GM12873 (cell line): ENCODE results near the gene SLC1A2.

ENCODE experiments used
- CTCF ChIP-seq: IDR thresholded peaks from 2 replicates; pipeline ENCODE4 v1.5.1; 2012; ENCODE audit warnings: low read depth, mild to moderate bottlenecking, moderate library complexity, low read length, control low read depth; ENCODE audit not compliant: insufficient read depth; ENCODE audit errors: missing control alignments

SLC1A2 gene

GRCh38 chr11:35454362-35454761 lies 35.0 kb upstream of the SLC1A2 start:
- TF ChIP-seq CTCF = no peak

- TF ChIP-seq CTCF = no peak
Observed at GRCh38 chr11:35436581-35437250, 17.4 kb upstream of the SLC1A2 start.

GRCh38 chr11:35433588-35433987 lies 14.2 kb upstream of the SLC1A2 start:
- TF ChIP-seq CTCF = no peak

GRCh38 chr11:35432464-35432863 lies 13.1 kb upstream of the SLC1A2 start:
- no peak for TF ChIP-seq CTCF

- no peak for TF ChIP-seq CTCF
Observed at GRCh38 chr11:35427071-35427470, 7.7 kb upstream of the SLC1A2 start.

- no peak for TF ChIP-seq CTCF
Observed at GRCh38 chr11:35426351-35426750, 7.0 kb upstream of the SLC1A2 start.

- no peak for TF ChIP-seq CTCF
Observed at GRCh38 chr11:35425603-35426212, 6.3 kb upstream of the SLC1A2 start.
